Smooth muscle cell (in vitro differentiated cells): ENCODE results near the gene MACF1. TPM values are rescaled to one million over a fixed set of nuclear protein-coding genes. Genes with fewer than 3 reads are reported as not detected.

Source experiments
- DNase-seq: peaks from one replicate; lab custom pipeline; 2025; ENCODE audit not compliant: unreplicated experiment; lab: John Stamatoyannopoulos, UW
- H2AFZ ChIP-seq: fragments of 200-600 bp; sonication (generic); 2 replicates; pipeline ENCODE4 v1.6.0; 2016; ENCODE audit warnings: antibody characterized with exemption, low read depth, mild to moderate bottlenecking
- H3F3A ChIP-seq: fragments of 200-600 bp; sonication (generic); 2 replicates; pipeline ENCODE4 v1.6.0; 2017; ENCODE audit warnings: antibody characterized with exemption, low read depth
- H3K27ac ChIP-seq: fragments of 200-600 bp; sonication (generic); 2 replicates; pipeline ENCODE4 v1.5.1; 2016; ENCODE audit warnings: low read depth, mild to moderate bottlenecking
- H3K27me3 ChIP-seq: fragments of 200-600 bp; sonication (generic); 2 replicates; pipeline ENCODE4 v1.6.1; 2016; ENCODE audit warnings: low read depth, mild to moderate bottlenecking
- H3K36me3 ChIP-seq: fragments of 200-600 bp; sonication (generic); 2 replicates; pipeline ENCODE4 v1.5.1; 2016; ENCODE audit warnings: low read depth
- H3K4me1 ChIP-seq: fragments of 200-600 bp; sonication (generic); 2 replicates; pipeline ENCODE4 v1.5.1; 2016; ENCODE audit warnings: low read depth
- H3K4me2 ChIP-seq: fragments of 200-600 bp; sonication (generic); 2 replicates; pipeline ENCODE4 v1.6.0; 2016; ENCODE audit warnings: mild to moderate bottlenecking
- H3K4me3 ChIP-seq: fragments of 200-600 bp; sonication (generic); 2 replicates; pipeline ENCODE4 v1.5.1; 2016; ENCODE audit warnings: mild to moderate bottlenecking
- H3K79me2 ChIP-seq: fragments of 200-600 bp; sonication (generic); 2 replicates; pipeline ENCODE4 v1.6.0; 2016; ENCODE audit warnings: low read depth, mild to moderate bottlenecking
- H3K9ac ChIP-seq: fragments of 200-600 bp; sonication (generic); 2 replicates; pipeline ENCODE4 v1.6.0; 2016; ENCODE audit warnings: low read depth
- H3K9me3 ChIP-seq: fragments of 200-600 bp; sonication (generic); replicated peaks from 2 replicates; pipeline ENCODE4 v1.5.1; 2016; ENCODE audit warnings: low read depth
- H4K20me1 ChIP-seq: fragments of 200-600 bp; sonication (generic); 2 replicates; pipeline ENCODE4 v1.6.0; 2016; ENCODE audit warnings: low read depth
- WGBS: methylation state at CpG from one replicate; pipeline ENCODE4 v1.1.7; 2016; ENCODE audit warnings: low lambda C conversion rate; 5-methylcytosine and 5-hydroxymethylcytosine counted together
- polyA plus RNA-seq: library from polyadenylated mRNA; unstranded; fragments of >200 nt; fragmentation: Nextera tagmentation; extraction: Ambion mirVana; gene quantifications from 2 replicates; pipeline ENCODE4 v1.2.1, GENCODE V29; 2016
- total RNA-seq: library from RNA; depleted of rRNA; stranded (reverse); fragments of >200 nt; gene quantifications from 2 replicates; pipeline ENCODE4 v1.2.3, GENCODE V29; 2014
- TF ChIP-seq, protein P1 (sequence below): fragments of 200-600 bp; sonication (generic); IDR thresholded peaks from 2 replicates; pipeline ENCODE4 v1.5.1; 2017; ENCODE audit warnings: borderline replicate concordance, mild to moderate bottlenecking, antibody characterized with exemption; ENCODE audit not compliant: insufficient read depth, poor library complexity, severe bottlenecking

The MACF1 gene
- total and polyA plus RNA-seq, 2 experiments from 2014 or later, result 36.9 to 195 TPM

DNA sequence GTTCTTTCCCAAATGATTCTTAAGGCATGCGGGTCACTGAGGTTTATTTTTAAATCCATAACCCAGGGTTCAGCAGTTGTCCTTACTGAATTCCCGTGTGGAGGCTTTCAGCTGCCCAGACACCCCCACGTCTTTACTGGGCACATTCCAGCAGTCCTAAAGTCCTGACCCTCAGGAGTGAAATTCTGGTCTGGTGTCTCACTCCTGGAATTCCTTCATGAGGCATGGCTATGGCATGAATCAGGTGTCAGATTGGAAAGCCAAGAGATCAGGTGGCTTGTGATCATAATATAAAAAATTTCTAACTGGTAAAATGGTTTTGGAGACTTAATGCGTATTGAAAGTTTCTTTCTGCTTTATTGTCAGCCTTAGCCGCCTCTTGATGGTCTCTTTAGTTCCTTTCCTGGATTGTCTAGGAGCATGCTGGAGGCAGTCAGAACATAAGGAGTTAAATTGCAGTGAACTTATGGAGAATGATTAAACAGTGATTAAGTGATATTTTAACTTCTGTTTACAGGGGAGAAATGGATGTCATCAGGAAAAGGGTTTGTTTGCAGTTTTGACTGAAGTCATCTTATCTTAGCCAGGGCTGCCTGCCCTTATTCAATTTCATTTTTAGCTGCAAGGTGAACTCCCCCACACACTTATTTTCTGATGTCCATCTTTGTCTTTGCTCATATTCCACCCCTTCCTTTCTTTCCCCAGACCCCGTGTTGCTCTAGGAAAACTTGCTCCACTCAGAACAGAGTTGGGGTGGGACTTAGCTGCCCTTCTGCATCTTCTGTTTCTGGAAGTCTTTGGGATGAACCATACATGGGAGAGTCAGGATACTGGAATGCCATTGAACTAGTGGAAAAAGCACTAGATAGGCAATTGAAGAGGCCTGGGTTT lies 25.7 kb upstream of the MACF1 start:
- Histone ChIP-seq H2AFZ (no peak overlapping the region), H3K27ac (peak overlapping the region; percentile 89), H3K4me1 (peaks cover 58% of the 10 kb centered on the region), H3K9ac (peak overlapping the region; percentile 39), H3K27me3 (no peaks in the 10 kb centered on the region), H3K4me3 (no peak overlapping the region), H3K79me2 (peaks cover 85% of the 10 kb centered on the region), H4K20me1 (peaks cover 59% of the 10 kb centered on the region), H3K36me3 (no peaks in the 10 kb centered on the region), H3K9me3 (no peaks in the 10 kb centered on the region), H3F3A (peaks cover 45% of the 10 kb centered on the region), H3K4me2 (peak overlapping the region; percentile 71)
- no peak for DNase-seq
- 34% methylated on average over 6 of the region's 6 CpGs for WGBS
- TF ChIP-seq, protein P1, sequence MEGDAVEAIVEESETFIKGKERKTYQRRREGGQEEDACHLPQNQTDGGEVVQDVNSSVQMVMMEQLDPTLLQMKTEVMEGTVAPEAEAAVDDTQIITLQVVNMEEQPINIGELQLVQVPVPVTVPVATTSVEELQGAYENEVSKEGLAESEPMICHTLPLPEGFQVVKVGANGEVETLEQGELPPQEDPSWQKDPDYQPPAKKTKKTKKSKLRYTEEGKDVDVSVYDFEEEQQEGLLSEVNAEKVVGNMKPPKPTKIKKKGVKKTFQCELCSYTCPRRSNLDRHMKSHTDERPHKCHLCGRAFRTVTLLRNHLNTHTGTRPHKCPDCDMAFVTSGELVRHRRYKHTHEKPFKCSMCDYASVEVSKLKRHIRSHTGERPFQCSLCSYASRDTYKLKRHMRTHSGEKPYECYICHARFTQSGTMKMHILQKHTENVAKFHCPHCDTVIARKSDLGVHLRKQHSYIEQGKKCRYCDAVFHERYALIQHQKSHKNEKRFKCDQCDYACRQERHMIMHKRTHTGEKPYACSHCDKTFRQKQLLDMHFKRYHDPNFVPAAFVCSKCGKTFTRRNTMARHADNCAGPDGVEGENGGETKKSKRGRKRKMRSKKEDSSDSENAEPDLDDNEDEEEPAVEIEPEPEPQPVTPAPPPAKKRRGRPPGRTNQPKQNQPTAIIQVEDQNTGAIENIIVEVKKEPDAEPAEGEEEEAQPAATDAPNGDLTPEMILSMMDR, result no peak

DNA sequence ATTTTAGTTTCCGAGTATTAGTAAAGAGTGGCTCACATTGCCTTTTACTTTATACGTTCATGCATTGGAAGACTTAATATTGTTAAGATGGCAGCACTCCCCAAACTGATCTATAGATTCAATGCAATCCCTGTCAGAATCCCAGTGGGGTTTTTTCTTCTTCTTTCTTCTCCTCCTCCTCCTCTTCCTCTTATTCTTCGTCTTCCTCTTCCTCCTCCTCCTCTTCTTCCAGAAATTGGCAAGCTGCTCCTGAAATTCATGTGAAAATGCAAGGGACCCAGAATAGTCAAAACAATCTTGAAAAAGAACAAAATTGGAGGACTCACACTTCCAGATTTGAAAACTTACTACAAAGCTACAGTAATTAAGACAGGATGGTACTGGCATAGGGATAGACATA lies 23.2 kb upstream of the MACF1 start:
- Histone ChIP-seq H4K20me1 (peaks cover 48% of the 10 kb centered on the region), H3K27ac (no peak overlapping the region), H3K4me2 (no peak overlapping the region), H3K27me3 (no peaks in the 10 kb centered on the region), H3K4me1 (peaks cover 58% of the 10 kb centered on the region), H3F3A (peaks cover 40% of the 10 kb centered on the region), H3K79me2 (peaks cover 72% of the 10 kb centered on the region), H3K4me3 (no peak overlapping the region), H3K36me3 (no peaks in the 10 kb centered on the region), H3K9ac (no peak overlapping the region), H2AFZ (no peak overlapping the region), H3K9me3 (no peaks in the 10 kb centered on the region)
- TF ChIP-seq, protein P1, result no peak
- WGBS, result 65% methylated on average over 3 of the region's 3 CpGs
- DNase-seq, result no peak

DNA sequence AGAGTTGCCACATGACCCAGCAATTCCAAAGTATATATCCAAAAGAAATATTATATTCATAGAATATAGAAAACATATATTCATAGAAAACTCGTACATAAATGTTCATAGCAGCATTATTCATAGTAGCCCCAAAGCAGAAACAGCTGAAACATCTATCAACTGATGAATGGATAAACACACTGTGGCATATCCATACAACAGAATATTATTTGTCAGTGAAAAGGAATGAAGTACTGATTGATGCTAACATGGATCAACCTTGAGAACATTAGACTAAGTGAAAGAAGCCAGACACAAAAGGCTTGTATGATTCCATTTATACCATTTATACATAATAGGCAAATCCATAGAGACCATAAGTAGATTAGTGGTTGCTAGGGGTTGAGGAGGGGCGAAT lies 21.7 kb upstream of the MACF1 start:
- Histone ChIP-seq H4K20me1 (peaks cover 35% of the 10 kb centered on the region), H2AFZ (no peak overlapping the region), H3K4me1 (peaks cover 43% of the 10 kb centered on the region), H3K4me3 (no peak overlapping the region), H3K79me2 (peaks cover 72% of the 10 kb centered on the region), H3K27me3 (no peaks in the 10 kb centered on the region), H3K36me3 (no peaks in the 10 kb centered on the region), H3K9me3 (no peaks in the 10 kb centered on the region), H3K27ac (peak overlapping the region; percentile 76), H3K4me2 (peak overlapping the region; percentile 11), H3K9ac (no peak overlapping the region), H3F3A (peaks cover 36% of the 10 kb centered on the region)
- WGBS, result 93% methylated on average over 2 of the region's 2 CpGs
- TF ChIP-seq, protein P1, result no peak
- DNase-seq, result no peak
